Activated CD4-positive, alpha-beta T cell treated with anti-CD3 and anti-CD28 coated beads, Interleukin-2, amount 50 U/mL, for 4 hours (primary cell): ENCODE results near the gene WSB2.

Experiments
- DNase-seq, 2 experiments: peaks; one replicate each; pipeline ENCODE4 v3.0.0-alpha.2; 2020

The WSB2 gene

DNA sequence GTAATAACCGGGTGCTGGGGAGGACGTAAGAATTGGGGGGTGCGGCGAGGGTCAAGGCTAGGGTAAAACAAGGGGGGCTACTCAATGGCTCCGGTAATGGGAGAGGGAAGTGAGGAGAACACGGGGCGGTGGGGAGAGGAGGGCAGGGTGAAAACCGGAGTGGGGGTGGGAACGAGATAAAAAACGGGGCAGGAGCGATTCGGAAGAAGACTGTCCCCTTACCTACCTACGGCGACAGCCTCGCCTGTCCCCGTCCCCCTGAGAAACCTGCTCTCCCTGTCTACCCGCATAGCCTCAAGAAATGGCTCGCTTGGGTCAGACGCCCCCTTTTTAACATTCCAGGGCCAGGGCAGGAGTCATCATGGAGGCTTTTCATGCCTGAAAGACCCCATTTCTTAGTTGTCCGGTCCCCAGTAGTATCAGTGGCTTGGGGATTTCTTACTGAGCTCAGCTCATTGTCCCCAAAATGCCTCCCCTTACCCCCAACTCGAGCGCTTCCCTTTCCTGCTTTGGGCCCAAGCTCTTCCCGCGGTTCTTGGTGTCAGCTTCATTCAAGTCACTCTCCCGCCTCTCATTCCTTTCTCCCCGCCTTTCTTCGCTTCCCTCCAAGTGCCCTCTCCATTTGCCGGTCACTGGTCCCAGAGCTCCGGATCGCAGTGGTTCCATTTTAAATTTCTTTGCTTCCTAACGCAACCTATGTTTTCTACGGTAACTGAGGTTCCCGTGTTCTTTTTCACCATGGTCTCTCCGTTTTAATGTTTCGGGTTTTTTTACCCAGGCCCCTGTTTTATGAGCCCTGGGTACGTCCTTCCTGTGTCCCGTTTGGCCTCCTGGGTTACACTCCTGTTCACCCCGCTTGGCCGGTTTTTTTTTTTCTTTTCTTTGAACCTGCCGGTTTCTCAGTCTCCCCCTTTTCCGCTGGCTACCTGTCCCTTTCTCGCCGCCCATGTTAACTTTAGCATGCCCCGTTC lies 1.2 kb upstream of the WSB2 start:
- DNase-seq, result no peak

DNA sequence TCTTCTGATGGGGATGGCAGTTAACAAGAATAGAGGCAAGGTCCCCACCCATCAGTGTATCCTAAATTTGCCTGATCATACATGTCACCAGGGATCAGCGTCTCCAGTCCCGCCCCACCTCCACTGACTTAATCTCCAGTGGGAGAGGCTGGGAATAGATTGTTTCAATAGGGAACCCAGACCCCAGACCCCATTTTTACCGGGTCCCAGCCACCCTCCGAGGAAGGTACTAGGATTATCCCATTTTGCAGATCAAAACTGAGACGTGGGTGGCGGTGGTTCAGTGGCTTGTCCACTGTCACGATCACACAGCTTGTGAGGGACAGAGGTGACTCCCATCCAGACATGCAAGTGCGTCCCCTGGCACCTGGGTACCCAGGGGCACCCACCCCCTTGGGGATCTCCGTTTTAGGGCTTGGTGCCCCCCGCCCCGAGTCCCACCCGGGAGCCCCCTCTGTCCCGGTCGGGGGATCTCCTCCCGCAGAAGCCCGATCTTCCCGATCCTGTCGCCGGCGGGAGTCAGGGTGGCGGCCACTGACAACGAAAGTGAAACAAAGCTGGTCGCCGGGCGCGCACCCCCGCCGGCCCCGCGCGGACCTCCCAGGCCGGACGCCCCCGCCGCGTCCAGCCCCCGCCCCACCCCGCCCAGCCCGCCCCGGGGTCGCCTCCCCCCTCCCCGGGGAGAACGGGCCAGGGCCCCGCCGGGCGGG lies 523 bp downstream of the WSB2 start:
- DNase-seq, result peak; percentile 7 to 8

DNA sequence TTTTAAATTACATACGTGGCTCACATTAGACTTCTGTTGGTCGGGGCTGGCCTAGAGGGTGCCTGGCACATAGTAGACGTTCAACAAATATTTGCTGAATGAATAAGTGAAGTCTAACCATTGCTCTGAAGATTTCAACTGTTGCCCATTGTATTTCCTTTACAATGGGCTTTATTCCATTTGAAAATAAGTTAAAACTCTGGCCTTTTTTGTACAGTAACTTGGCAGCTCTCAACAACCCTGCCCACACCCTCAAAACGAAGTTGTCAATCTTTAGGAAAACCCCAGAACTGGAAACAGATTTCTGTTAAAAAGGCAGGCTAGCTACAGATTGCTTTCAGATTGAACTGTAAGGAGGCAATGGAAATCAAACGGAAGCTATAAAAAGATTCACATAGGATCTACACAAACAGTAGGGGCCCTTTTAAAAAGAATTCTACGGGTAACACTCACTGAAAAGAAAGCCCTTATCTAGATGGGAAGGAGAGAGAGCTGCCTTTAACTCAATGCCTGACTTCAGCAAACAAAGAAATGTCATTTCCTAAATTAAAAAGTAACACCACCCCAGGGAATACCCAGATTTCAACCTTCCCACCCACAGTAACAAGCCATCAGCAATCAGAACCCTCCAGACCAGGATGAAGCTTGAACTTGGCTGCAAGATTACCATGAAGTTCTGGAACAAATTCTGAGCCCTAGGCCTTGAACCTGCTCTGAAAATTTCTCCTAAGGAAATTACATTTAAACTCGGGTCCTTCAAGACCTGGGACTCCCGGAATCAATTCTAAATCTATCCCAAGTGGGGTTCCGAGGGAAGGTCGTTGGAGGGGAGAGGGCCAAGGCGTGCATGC lies 1.4 kb downstream of the WSB2 start:
- DNase-seq, result no peak

DNA sequence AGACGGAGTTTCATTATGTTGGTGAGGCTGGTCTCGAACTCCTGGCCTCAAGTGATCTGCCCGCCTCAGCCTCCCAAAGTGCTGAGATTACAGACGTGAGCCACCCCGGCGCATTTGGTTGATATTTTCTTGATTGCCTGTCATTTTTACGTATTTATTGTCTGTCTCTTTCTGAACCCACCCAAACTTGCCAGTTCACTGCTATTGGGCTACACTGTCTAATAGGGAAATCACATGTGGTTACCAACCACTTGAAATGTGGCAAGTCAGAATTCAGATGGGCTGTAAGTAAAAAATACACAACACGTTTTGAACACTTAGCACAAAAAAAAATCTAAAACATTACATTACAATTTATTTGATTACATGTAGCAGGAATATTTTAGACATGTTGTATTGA lies 2.1 kb downstream of the WSB2 start:
- no peak for DNase-seq

DNA sequence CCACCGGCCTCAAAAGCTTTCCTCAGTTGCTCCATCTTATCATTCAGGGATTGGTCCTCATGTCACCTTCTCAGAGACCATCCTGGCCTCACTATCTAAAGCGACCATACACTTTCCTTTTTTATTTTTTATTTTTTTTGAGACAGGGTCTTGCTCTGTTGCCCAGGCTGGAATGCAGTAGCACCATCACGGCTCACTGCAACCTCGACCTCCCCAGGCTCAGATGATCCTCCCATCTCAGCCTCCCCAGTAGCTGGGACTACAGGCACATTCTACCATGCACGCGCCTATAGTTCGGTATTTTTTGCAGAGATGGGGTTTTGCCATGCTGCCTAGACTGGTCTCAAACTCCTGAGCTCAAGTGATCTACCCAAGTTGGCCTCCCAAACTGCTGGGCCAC lies 2.8 kb downstream of the WSB2 start:
- no peak for DNase-seq

DNA sequence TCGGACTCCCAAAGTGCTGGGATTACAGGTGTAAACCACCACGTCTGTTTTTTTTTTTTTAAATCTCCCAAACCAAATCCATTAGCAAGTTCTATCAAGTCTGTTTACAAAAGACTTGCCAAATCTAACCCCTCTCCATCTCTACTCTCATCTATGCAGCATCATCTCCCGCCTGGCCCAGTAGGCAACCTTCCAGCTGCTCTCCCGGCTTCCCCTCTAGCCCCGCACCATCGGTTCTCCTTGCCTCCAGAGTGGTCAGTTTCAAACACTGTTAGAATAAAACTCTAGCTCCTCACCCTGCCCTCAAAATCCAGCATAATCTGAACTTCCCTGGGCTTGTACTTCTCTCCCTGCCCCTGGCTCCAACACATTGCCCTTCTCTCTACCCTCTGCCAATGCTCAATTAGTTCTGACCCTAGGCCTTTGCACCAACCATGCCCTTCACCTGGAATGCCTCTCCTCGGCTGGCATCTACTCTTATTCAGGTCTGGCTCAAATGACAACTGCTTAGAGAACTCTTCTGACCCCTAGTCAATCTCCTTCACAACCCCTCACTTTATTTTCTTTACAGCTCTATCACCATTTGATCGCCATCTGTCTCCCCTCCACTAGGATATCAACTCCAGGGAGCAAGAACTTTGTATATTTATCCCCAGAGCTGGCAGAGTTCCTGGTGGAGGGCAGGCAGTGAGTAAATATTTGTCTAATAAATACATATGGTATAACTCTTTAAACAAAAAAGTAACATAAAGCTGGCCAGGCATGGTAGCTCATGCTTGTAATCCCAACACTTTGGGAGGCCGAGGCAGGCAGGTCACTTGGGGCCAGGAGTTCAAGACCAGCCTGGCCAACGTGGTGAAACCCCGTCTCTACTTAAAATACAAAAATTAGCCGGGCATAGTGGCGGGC lies 4.9 kb downstream of the WSB2 start:
- DNase-seq, result no peak

DNA sequence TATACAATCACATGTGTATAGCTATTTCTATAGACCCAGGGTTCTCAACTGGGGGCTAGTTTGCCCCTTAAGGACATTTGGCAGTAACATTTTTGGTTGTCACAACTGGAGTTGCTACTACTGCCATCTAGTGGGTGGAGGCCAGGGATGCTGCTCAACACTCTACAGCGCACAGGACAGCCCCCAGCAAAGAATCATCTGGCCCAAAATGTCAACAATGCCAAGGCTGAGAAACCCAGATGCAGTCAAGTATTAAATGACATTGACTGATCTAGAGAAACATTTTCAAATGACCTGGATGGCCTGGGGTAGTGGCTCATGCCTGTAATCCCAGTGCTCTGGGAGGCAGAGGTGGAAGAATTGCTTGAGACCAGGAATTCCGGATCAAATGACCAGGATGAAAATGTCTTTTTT lies 5.8 kb downstream of the WSB2 start:
- peak; percentile 63 to 64 for DNase-seq

DNA sequence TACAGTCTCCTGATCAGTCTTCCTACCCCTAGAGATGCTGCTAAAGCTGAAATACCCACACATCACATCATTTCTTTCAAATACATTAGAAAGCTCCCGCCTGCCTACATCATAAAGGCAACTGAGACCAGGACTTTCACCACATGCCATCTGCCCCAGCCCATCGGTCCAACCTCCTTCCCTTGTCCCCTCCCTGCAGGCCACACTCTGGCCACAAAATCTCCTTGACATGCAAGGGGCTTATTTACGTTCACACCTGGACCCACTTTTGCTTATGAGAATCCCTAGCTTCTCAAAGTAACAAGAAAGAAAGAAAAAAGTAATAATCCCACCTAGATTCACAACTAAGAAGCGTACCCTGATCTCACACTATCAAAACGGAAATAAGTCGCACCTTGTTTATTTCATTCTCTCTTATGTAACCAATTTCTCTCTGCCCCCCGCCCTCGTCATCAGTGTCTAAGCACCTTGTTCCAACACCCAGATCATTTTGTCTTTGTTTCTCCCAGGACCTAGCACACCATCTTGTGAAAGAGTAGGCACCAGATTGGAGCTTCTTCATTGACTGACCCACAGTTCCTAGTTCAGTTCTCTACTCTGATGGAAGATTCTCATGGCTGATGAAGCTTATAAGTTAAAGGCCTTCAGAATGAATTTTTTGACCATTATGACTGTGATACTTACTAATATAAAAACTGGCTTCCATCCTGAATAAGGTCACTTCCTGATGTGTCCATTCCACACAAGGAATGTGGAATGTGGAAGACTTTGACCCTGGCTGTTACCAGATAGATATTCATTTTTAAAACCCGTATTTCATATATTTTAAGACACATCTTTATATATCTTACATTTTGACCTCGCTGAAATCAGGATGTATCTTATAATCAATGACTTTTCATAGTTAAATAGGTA lies 7.7 kb downstream of the WSB2 start:
- no peak for DNase-seq

DNA sequence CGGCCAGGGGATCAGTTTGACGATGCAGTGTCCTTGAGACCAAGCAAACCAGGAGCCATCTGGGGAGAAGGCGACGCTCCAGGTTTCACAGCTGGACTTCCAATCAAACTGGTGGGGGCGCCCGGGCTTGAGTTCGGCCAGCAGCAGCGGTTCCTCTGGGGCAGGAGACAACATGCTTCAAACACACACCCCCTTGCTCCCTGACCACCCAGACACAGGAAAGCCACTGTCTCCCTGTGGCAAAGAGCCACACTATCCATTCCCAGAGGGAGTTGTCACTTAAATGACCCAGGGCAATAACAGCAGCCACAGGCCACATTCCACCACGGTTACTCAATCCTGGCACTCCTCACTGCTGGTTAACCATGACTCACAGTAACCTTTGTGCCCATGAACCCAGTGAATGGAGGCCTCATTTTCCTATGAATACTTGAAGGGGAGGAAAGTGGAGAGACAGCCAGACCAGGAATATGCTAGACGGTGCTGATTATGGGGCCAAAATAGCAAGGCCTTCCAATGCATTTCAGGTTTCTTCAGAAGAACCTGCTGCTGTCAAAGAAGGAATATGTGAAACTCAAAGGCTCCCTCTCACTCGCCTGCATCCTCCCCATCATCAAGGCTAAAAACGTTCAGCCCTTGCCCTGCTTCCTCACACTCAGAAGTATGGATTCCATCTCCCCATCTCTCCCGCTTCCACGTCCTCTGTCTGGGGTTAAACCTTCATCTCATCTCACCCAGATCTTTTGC lies 8.5 kb downstream of the WSB2 start:
- DNase-seq, result no peak

DNA sequence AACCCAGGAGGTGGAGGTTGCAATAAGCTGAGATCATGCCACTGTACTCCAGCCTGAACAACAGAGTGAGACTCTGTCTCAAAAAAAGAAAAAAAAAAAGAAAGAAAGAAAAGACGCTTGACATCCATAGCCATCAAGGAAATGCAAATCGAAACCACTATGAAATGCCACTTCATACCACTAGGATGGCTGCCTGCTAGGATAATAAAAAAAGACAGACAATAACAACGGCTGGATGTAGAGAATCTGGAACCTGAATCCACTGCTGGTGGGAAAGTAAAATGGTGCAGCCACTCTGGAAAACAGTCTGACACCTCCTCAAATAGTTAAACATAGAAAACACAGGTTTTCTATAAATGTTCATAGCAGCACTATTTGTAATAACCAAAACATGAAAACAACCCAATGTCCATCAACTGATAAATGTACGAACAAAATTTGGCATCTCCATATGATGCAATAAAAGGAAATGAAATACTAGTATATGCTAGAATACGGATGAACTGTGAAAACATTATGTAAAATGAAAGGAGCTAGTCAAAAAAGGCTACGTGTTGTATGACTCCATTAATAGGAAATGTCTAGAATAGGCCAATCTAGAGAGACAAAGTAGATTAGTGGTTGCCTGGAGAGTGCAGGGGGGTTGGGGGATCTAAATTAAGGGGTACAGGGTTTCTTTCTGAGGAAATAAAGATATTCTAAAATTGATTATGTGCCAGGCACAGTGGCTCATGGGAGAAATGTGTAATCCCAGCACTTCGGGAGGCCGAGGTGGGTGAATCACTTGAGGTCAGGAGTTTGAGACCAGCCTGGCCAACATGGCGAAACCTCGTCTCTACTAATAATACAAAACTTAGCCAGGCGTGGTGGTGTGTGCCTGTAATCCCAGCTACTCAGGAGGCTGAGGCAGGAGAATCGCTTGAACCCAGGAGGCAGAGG lies 9.7 kb downstream of the WSB2 start:
- DNase-seq, result no peak

DNA sequence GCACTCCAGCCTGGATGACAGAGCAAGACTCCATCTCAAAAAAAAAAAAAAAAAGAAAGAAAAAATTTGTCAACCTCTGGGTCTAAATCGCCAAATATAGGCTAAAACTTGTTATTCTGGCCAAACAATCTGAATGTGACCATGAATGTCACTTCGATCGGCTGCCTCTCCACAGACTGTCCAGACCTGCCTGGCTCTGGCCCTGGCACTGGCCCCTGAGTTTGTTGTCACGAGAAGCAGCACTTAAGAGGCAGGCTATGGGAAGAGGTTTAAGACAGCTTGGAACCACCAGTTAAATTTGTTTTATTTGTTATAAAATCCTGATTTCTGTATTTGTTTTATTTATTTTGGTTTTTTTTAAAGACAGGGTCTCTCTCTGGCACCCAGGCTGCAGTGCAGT lies 14.5 kb downstream of the WSB2 start:
- no peak for DNase-seq

DNA sequence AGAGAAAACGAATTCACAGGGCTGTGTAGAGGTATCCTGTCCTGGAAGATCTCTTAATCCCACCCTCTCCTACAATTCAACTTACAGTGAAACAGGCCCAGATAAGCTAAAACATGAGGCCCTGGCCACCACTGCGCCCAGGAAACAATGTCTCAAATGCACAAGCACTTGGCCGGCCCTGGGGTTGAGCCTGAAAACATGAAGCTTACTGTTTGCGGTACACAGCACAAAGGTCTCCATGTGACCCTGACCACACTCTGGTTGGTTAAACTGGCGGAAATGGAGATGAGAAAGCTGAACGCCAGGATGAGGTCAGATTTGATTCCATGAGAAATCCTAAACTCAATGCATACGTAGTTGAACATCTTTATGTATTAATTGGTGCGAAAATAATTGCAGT lies 16.4 kb downstream of the WSB2 start:
- DNase-seq, result no peak

DNA sequence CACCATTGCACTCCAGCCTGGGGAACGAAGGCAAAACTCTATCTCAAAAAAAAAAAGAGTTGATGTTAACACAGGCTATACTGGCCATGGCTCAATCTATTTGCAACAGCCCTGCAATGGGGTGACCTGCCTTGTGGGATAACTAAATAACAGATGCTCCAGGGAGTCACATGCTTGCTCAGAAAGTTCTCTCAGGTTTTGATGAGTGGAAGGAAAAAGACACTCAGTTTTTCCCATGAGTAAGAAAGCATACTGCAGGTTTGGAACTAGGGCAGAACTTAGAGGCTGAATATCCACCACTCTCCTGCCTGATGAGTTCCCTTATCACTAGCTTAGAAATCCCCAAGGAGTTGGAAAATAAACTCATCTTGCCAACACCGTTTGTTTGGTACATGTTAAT lies 16.9 kb downstream of the WSB2 start:
- DNase-seq, result no peak

DNA sequence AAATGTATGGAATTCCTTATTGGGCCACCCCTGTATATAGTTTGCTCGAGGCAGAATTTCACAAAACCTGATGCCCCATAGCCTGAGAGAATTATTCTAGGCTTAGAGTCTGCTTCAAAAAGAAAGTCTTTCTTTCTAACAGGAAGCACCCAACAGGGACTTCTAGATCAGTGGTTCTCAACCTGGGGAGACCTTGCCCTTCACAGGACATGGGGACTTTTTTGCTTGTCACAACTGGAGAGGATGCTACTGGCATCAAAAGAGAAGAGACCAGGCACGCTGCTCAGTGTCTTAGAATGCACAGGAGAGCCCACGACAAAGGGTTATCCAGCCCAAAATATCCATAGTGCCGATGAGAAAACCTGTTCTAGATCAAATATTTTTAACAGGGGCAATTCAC lies 18.9 kb downstream of the WSB2 start:
- no peak for DNase-seq

DNA sequence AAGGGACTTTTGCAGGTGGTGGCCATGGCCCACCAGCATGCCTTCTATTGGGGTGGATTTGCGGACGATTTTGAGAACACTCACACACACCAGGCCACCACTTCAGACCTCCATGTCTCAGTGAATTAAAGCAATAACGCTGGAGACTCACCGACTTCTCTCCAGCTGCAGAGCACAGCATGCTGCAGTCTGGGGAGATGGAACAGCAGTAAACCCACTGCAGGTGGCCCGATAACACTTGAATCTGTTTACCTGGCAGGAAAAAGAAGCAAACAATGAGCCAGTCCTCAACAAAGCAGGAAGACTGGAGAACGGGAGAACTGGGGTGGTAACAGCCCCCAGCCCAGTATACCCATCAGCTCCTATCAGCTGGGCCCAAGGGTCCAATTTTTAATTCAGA lies 22.8 kb downstream of the WSB2 start:
- no peak for DNase-seq

DNA sequence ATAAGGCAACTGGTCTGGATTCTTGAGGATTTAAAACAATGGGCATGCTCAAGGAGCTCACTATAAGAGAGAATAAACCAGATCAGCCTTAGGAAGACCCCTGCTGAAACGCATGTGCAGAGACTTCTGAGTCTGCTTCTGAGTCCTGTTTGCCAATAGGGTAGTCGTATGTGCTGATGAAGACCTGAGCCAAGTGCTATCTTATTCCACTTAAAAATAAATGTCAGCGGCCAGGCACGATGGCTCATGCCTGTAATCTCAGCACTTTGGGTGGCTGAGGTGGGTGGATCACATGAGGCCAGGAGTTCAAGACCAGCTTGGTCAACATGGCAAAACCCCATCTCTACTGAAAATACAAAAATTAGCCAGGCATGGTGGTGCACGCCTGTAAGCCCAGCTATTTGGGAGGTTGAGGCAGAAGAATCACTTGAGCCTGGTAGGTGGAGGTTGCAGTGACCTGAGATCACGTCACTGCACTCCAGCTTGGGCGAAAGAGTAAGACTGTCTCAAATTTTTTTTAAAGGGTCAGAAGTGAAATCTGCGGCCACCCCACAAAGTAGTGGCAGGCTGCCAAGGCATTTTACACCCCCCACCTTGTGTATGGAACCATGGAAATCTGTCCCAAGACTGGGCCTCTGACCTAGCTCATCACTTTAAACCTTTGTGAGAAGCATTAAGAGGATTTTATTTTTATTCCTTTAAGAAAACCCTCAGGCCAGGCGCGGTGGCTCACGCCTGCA lies 24.1 kb downstream of the WSB2 start:
- no peak for DNase-seq

DNA sequence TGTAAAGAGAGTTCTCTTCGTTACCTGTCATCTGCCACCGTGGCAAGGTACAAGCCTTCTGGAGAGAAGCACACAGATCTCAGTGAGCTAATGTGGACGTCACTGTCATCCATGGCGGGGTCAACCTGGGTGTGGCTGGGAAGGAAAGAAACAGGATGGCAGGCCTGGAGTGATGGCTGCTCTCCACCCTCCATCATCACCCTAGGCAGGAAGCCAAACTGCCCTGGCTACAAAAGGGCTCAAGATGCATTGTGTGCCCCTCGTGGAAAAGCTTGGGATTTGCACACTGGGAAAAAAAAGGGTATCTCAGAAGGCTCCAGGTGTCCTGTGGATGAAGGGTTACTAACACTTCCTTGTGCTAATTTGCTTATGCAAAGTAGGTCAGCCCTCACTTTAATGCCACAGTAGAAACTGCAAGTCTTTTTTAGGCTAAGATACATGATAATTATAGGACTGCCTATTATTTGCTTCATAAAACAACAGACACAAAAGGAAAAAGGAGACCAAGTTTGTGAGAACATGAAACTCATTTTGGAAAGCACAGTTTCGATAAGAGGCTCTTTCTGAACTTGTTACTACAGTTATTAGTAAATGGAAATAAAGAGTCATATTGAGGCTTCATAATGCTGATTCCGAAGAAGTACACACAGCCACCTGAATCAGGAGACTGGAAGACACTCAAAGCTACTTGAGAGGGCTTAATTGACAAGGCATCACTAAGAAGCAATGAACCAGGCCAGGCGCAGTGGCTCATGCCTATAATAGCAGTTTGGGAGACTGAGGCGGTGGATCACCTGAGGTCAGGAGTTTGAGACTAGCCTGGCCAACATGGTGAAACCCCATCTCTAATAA lies 25.6 kb downstream of the WSB2 start:
- DNase-seq, result no peak
